ENCODE results near the gene PDE6G. TPM values are rescaled to one million over a fixed set of nuclear protein-coding genes. Genes with fewer than 3 reads are reported as not detected.

PDE6G gene
- total and polyA plus RNA-seq, 2 of the 13 experiments (the other 11 are each of a cell fraction or from before 2014, with no cell fraction given): 1.4 to 6.7 TPM

DNA sequence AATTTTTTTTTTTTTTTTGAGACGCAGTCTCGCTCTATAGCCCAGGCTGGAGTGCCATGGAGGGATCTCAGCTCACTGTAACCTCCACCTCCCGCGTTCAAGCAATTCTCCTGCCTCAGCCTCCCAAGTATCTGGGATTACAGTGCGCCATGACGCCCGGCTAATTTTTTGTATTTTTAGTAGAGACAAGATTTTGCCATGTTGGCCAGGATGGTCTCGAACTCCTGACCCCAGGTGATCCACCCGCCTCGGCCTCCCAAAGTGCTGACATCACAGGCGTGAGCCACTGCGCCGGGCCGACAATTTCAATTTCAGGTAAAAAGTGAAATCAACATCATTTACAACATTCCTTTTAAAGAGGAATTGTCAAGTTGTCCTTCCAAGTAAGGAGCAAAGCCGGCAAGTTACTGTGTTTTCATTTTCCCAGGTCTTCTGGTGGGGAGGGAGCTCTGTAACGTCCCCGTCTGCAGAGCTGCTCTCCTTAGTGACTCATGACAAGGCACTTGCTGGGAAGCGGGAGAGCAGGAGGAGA lies 20.3 kb downstream of the PDE6G start (continued):
- TF ChIP-seq TCF7 (IDR thresholded peaks at IDR 0.05; ENCODE audit: low read depth): no peak
- TF ChIP-seq EHMT2 (IDR thresholded peaks at IDR 0.05; ENCODE audit: borderline replicate concordance, low read depth, low read length): no peak
- no peak for TF ChIP-seq ZNF343 (CRISPR knock-in tag; IDR thresholded peaks at IDR 0.05)
- TF ChIP-seq, protein P1, sequence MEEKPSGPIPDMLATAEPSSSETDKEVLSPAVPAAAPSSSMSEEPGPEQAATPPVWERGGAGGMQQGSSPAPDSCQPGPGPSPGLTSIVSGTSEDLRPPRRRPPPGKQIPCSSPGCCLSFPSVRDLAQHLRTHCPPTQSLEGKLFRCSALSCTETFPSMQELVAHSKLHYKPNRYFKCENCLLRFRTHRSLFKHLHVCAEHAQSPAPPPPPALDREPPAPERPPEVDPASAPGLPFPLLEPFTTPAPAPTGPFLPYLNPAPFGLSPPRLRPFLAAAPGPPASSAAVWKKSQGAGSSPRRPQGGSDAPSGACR (CRISPR knock-in tag; IDR thresholded peaks at IDR 0.05): 0 out of 2 replicates have a peak, but pooled peaks have one; percentile 1
- TF ChIP-seq YEATS2 (CRISPR knock-in tag; IDR thresholded peaks at IDR 0.05; ENCODE audit: borderline replicate concordance): 0 out of 2 replicates have a peak, but pooled peaks have one; percentile 30
- TF ChIP-seq, protein P2, sequence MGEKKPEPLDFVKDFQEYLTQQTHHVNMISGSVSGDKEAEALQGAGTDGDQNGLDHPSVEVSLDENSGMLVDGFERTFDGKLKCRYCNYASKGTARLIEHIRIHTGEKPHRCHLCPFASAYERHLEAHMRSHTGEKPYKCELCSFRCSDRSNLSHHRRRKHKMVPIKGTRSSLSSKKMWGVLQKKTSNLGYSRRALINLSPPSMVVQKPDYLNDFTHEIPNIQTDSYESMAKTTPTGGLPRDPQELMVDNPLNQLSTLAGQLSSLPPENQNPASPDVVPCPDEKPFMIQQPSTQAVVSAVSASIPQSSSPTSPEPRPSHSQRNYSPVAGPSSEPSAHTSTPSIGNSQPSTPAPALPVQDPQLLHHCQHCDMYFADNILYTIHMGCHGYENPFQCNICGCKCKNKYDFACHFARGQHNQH (CRISPR knock-in tag; IDR thresholded peaks at IDR 0.05): 0 out of 2 replicates have a peak, but pooled peaks have one; percentile 29
- TF ChIP-seq POLR2AphosphoS2 (IDR thresholded peaks at IDR 0.05; ENCODE audit: low read depth, low read length): no peak
- no peak for TF ChIP-seq SP4 (CRISPR knock-in tag; IDR thresholded peaks at IDR 0.05)
- TF ChIP-seq CREB1 (IDR thresholded peaks at IDR 0.05): peak; percentile 34; the same call in 1 of the 2 replicates
- TF ChIP-seq CREB1 (CRISPR knock-in tag; IDR thresholded peaks at IDR 0.05): no peak
- TF ChIP-seq SMAD9 (CRISPR knock-in tag; IDR thresholded peaks at IDR 0.05): peak; percentile 75; the same call in 1 of the 2 replicates
- TF ChIP-seq, protein P3, sequence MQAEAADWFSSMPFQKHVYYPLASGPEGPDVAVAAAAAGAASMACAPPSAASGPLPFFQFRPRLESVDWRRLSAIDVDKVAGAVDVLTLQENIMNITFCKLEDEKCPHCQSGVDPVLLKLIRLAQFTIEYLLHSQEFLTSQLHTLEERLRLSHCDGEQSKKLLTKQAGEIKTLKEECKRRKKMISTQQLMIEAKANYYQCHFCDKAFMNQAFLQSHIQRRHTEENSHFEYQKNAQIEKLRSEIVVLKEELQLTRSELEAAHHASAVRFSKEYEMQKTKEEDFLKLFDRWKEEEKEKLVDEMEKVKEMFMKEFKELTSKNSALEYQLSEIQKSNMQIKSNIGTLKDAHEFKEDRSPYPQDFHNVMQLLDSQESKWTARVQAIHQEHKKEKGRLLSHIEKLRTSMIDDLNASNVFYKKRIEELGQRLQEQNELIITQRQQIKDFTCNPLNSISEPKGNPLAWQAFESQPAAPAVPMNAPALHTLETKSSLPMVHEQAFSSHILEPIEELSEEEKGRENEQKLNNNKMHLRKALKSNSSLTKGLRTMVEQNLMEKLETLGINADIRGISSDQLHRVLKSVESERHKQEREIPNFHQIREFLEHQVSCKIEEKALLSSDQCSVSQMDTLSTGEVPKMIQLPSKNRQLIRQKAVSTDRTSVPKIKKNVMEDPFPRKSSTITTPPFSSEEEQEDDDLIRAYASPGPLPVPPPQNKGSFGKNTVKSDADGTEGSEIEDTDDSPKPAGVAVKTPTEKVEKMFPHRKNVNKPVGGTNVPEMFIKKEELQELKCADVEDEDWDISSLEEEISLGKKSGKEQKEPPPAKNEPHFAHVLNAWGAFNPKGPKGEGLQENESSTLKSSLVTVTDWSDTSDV (CRISPR knock-in tag; IDR thresholded peaks at IDR 0.05): 0 out of 2 replicates have a peak, but pooled peaks have one; percentile 22
- TF ChIP-seq EED (CRISPR knock-in tag; IDR thresholded peaks at IDR 0.05): no peak
- TF ChIP-seq, protein P4, sequence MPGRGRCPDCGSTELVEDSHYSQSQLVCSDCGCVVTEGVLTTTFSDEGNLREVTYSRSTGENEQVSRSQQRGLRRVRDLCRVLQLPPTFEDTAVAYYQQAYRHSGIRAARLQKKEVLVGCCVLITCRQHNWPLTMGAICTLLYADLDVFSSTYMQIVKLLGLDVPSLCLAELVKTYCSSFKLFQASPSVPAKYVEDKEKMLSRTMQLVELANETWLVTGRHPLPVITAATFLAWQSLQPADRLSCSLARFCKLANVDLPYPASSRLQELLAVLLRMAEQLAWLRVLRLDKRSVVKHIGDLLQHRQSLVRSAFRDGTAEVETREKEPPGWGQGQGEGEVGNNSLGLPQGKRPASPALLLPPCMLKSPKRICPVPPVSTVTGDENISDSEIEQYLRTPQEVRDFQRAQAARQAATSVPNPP (CRISPR knock-in tag; IDR thresholded peaks at IDR 0.05): no peak
- TF ChIP-seq RFX5 (IDR thresholded peaks at IDR 0.05; ENCODE audit: low read depth, low read length): peak; percentile 97
- no peak for TF ChIP-seq ZNF792 (CRISPR knock-in tag; IDR thresholded peaks at IDR 0.05)
- no peak for TF ChIP-seq ZSCAN20 (CRISPR knock-in tag; IDR thresholded peaks at IDR 0.05; ENCODE audit: borderline replicate concordance)
- TF ChIP-seq ZNF501 (CRISPR knock-in tag; IDR thresholded peaks at IDR 0.05): 0 out of 2 replicates have a peak, but pooled peaks have one; percentile 36
- TF ChIP-seq ZNF274 (CRISPR knock-in tag; IDR thresholded peaks at IDR 0.05): peak; percentile 71; the same call in 1 of the 2 replicates
- TF ChIP-seq, protein P5, sequence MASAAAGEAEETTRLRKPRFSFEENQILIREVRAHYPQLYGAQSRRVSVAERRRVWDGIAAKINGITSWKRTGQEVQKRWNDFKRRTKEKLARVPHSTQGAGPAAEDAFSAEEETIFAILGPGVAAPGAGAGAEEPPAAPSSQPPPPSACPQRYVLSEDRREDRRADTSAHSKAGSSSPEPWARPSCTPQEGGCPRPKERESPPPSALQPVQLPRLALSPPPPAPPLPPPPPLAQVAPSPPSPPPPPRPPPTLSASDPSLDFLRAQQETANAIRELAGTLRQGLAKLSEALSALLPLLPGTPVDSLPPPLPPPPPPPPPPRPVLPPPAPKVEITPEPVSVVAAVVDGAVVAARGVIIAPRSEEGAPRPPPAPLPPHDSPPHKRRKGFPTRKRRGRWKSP (CRISPR knock-in tag; IDR thresholded peaks at IDR 0.05): 0 out of 2 replicates have a peak, but pooled peaks have one; percentile 14
- no peak for TF ChIP-seq SOX13 (IDR thresholded peaks at IDR 0.05)
- no peak for TF ChIP-seq SOX13 (CRISPR knock-in tag; conservative IDR thresholded peaks at IDR 0.05 in 1 of 2, IDR thresholded peaks at IDR 0.05 in 1 of 2)
- no peak for TF ChIP-seq MIER3 (CRISPR knock-in tag; IDR thresholded peaks at IDR 0.05; ENCODE audit: borderline replicate concordance)
